ENCODE data around the gene ITPR3.
"Not testable (repeated sequence)": the region's sequence is repeated elsewhere in the genome, so short reads cannot be mapped to it uniquely, and the experiment has no call there.

Gene ITPR3

GRCh38 chr6:33627876-33628275, 6.8 kb downstream of the ITPR3 start:
- ChIA-PET CTCF (no interaction called here), POLR2A (no interaction called here)
- no peak for DNase-seq (ENCODE audit: extremely low spot score)

DNA sequence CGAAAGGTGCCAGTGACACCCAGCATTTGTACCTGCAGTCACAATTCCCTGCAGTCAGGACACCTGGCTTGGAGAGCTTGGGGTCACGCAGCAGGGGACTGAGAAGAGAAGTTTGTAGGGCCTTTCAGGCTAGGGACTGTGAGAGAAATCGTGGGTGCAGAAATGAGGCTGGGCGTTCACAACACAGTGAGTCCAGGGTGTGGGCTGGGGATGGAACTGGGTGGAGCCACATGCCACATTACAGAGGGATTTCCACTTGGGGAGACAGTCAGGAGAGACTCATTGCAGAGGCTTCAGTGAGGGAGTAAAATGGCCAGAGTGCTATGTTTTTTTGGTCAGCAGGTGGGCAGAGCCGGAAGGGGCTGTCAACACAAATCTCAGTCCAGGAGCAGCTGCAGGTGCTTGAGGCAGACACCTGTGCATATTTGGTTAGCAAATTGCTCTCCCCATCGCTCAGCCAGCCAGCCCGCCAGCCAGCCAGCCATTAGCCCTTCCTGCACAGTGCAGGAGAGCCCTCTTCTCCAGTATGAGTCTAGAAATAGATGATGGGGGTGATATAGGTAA, 7.4 kb downstream of the ITPR3 start:
- no peak for TF ChIP-seq ELF4 (IDR thresholded peaks at IDR 0.05)
- TF ChIP-seq HDGF (IDR thresholded peaks at IDR 0.05; ENCODE audit: borderline replicate concordance): no peak
- TF ChIP-seq SUZ12 (IDR thresholded peaks at IDR 0.05): no peak
- no peak for TF ChIP-seq SP1 (IDR thresholded peaks at IDR 0.05)
- no peak for TF ChIP-seq FOXM1 (IDR thresholded peaks at IDR 0.05; ENCODE audit: borderline replicate concordance)
- no peak for TF ChIP-seq ARNT (IDR thresholded peaks at IDR 0.05)
- TF ChIP-seq LEF1 (IDR thresholded peaks at IDR 0.05; ENCODE audit: borderline replicate concordance): no peak
- TF ChIP-seq FOXK2 (IDR thresholded peaks at IDR 0.05): no peak
- TF ChIP-seq CTBP1 (IDR thresholded peaks at IDR 0.05; ENCODE audit: borderline replicate concordance): no peak
- TF ChIP-seq, protein P1, sequence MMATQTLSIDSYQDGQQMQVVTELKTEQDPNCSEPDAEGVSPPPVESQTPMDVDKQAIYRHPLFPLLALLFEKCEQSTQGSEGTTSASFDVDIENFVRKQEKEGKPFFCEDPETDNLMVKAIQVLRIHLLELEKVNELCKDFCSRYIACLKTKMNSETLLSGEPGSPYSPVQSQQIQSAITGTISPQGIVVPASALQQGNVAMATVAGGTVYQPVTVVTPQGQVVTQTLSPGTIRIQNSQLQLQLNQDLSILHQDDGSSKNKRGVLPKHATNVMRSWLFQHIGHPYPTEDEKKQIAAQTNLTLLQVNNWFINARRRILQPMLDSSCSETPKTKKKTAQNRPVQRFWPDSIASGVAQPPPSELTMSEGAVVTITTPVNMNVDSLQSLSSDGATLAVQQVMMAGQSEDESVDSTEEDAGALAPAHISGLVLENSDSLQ (IDR thresholded peaks at IDR 0.05): no peak
- POLR2A ChIA-PET: no interaction called here
- CTCF ChIA-PET: no interaction called here
- DNase-seq (ENCODE audit: extremely low spot score): no peak

More at GRCh38 chr6:33627876-33628275, 6.8 kb downstream of the ITPR3 start:
- TF ChIP-seq ARNT (IDR thresholded peaks at IDR 0.05): no peak
- no peak for TF ChIP-seq BHLHE40 (IDR thresholded peaks at IDR 0.05; ENCODE audit: borderline replicate concordance)
- TF ChIP-seq SUZ12 (IDR thresholded peaks at IDR 0.05): no peak
- no peak for TF ChIP-seq L3MBTL2 (conservative IDR thresholded peaks at IDR 0.05)
- TF ChIP-seq FOXA1 (IDR thresholded peaks at IDR 0.05): no peak
- no peak for TF ChIP-seq SP1 (IDR thresholded peaks at IDR 0.05)
- TF ChIP-seq NFRKB (IDR thresholded peaks at IDR 0.05): no peak
- TF ChIP-seq HDGF (IDR thresholded peaks at IDR 0.05; ENCODE audit: borderline replicate concordance): no peak
- TF ChIP-seq TARDBP (IDR thresholded peaks at IDR 0.05): no peak
- TF ChIP-seq FOXM1 (IDR thresholded peaks at IDR 0.05; ENCODE audit: borderline replicate concordance): no peak
- TF ChIP-seq, protein P1 (IDR thresholded peaks at IDR 0.05): no peak
- TF ChIP-seq LEF1 (IDR thresholded peaks at IDR 0.05; ENCODE audit: borderline replicate concordance): no peak
- no peak for TF ChIP-seq FOXK2 (IDR thresholded peaks at IDR 0.05)
- no peak for TF ChIP-seq CTBP1 (IDR thresholded peaks at IDR 0.05; ENCODE audit: borderline replicate concordance)
- no peak for TF ChIP-seq ZNF384 (IDR thresholded peaks at IDR 0.05)
- TF ChIP-seq ELF4 (IDR thresholded peaks at IDR 0.05): no peak

DNA sequence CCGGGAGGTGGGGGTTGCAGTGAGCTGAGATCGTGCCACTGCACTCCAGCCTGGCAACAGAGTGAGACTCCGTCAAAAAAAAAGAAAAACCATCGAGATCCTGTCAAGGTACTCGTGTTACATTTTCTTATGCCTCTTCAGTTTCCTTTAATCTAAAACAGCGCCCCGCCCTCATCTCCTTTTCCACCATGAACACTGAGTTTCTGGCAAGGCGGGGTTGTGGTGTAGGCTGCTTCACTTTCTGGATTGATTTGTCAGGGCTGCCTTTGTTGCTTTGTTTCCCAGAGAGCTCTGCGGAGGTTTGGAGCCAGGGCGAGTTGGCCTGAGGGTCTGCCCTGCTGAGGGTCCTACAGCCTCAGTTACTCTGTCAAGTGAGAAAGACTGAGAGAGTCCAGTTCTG, 8.9 kb downstream of the ITPR3 start:
- POLR2A ChIA-PET: interaction anchor here (1.0 kb wide), 1 partner anchor 9 kb away, joined by 3 read pairs; the partner anchor contains the start of gene ITPR3
- CTCF ChIA-PET: interaction anchor here (1.0 kb wide), 1 partner anchor 23 kb away, joined by 4 read pairs; no protein-coding TSS in a partner anchor
- no peak for DNase-seq (ENCODE audit: extremely low spot score)
- TF ChIP-seq ZNF384 (IDR thresholded peaks at IDR 0.05) (no peak), SP1 (IDR thresholded peaks at IDR 0.05) (no peak), LEF1 (IDR thresholded peaks at IDR 0.05; ENCODE audit: borderline replicate concordance) (no peak), ARNT (IDR thresholded peaks at IDR 0.05) (no peak), HDGF (IDR thresholded peaks at IDR 0.05; ENCODE audit: borderline replicate concordance) (no peak), SUZ12 (IDR thresholded peaks at IDR 0.05) (no peak), NFRKB (IDR thresholded peaks at IDR 0.05) (no peak), CTBP1 (IDR thresholded peaks at IDR 0.05; ENCODE audit: borderline replicate concordance) (no peak), ELF4 (IDR thresholded peaks at IDR 0.05) (no peak), FOXM1 (IDR thresholded peaks at IDR 0.05; ENCODE audit: borderline replicate concordance) (no peak), FOXA1 (IDR thresholded peaks at IDR 0.05) (no peak), L3MBTL2 (conservative IDR thresholded peaks at IDR 0.05) (no peak), BHLHE40 (IDR thresholded peaks at IDR 0.05; ENCODE audit: borderline replicate concordance) (no peak), FOXK2 (IDR thresholded peaks at IDR 0.05) (no peak), TARDBP (IDR thresholded peaks at IDR 0.05) (no peak)
- TF ChIP-seq, protein P1 (IDR thresholded peaks at IDR 0.05): no peak

GRCh38 chr6:33631521-33631920, 10.4 kb downstream of the ITPR3 start:
- not testable (repeated sequence) for DNase-seq (ENCODE audit: extremely low spot score)
- CTCF ChIA-PET: interaction anchor here (0.6 to 1.6 kb wide), 3 partner anchors 10 to 66 kb away, joined by 3 to 16 read pairs (median 3); partner anchors contain the start of gene ITPR3
- POLR2A ChIA-PET: interaction anchor here (1.2 kb wide), 1 partner anchor 10 kb away, joined by 4 read pairs; the partner anchor contains the start of gene ITPR3

DNA sequence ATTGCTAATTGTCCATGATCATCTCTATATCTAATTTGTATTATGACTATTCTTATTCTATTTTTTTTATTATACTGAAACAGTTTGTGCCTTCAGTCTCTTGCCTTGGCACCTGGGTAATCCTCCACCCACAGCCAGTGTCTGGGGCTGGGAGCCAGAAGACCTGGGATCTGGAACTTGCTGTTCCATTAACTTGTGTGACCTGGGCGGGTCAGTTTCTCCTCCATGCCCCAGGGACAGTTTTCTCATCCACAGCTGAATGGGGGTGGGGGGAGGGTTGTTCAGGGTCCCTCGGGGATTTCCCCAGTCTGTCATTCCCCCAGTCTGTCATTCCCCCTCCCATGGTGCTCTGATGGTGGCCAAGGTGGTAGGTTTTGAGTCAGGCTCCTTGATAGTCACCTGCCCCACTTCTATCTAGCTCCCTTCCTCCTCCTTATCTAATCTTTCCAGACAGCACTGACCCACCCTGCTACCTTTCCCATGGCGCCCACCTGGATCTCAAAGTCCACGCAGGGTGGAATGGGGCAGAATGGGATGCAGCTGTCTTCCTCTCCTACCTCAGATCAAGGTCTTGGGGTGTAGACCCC, 10.9 kb downstream of the ITPR3 start:
- DNase-seq (ENCODE audit: extremely low spot score): no peak
- POLR2A ChIA-PET: interaction anchor here (1.2 kb wide), 1 partner anchor 11 kb away, joined by 4 read pairs; the partner anchor contains the start of gene ITPR3
- CTCF ChIA-PET: interaction anchor here (0.6 to 1.6 kb wide), 6 partner anchors 10 to 1329 kb away, joined by 3 to 16 read pairs (median 3); partner anchors contain the start of genes ITPR3 and UQCC2
- TF ChIP-seq LEF1 (IDR thresholded peaks at IDR 0.05; ENCODE audit: borderline replicate concordance): no peak
- TF ChIP-seq, protein P1 (IDR thresholded peaks at IDR 0.05): no peak
- TF ChIP-seq CTBP1 (IDR thresholded peaks at IDR 0.05; ENCODE audit: borderline replicate concordance): no peak
- no peak for TF ChIP-seq FOXM1 (IDR thresholded peaks at IDR 0.05; ENCODE audit: borderline replicate concordance)
- no peak for TF ChIP-seq ELF4 (IDR thresholded peaks at IDR 0.05)
- no peak for TF ChIP-seq FOXA1 (IDR thresholded peaks at IDR 0.05)
- no peak for TF ChIP-seq ARNT (IDR thresholded peaks at IDR 0.05)
- TF ChIP-seq SP1 (IDR thresholded peaks at IDR 0.05): no peak
- TF ChIP-seq FOXK2 (IDR thresholded peaks at IDR 0.05): no peak
- no peak for TF ChIP-seq NFRKB (IDR thresholded peaks at IDR 0.05)
- no peak for TF ChIP-seq ZNF384 (IDR thresholded peaks at IDR 0.05)
- TF ChIP-seq HDGF (IDR thresholded peaks at IDR 0.05; ENCODE audit: borderline replicate concordance): no peak
- TF ChIP-seq L3MBTL2 (conservative IDR thresholded peaks at IDR 0.05): no peak

Measured in HEK293T (cell line).